Left lung (tissue), 10 donors: ENCODE measurements around the gene NUP155. TPM values are rescaled to one million over a fixed set of nuclear protein-coding genes. Genes with fewer than 3 reads are reported as not detected.
"Not testable (repeated sequence)": the region's sequence is repeated elsewhere in the genome, so short reads cannot be mapped to it uniquely, and the experiment has no call there.

Source experiments
- ATAC-seq: fragments of 200-7000 bp; cut with Tn5 transposase; one replicate; pipeline ENCODE4 v1.9.1; 2020; ENCODE audit warnings: moderate library complexity
- DNase-seq, 4 donors: peaks; one replicate each; pipeline ENCODE4 v3.0.0-alpha.2; 2013 to 2020
- H3K27ac ChIP-seq, 2 donors: fragments of 200-600 bp; sonication (generic) in 1 of 2; one replicate each; pipeline versions ENCODE4 v1.5.0 to v1.8.0; 2020 to 2021
- H3K27me3 ChIP-seq, 2 donors: fragments of 200-600 bp; sonication (generic) in 1 of 2; one replicate each; pipeline versions ENCODE4 v1.5.0 to v1.8.0; 2020 to 2021
- H3K36me3 ChIP-seq, 2 donors: fragments of 200-600 bp; sonication (generic) in 1 of 2; one replicate each; pipeline versions ENCODE4 v1.5.0 to v1.8.0; 2020 to 2021
- H3K4me1 ChIP-seq, 2 donors: fragments of 200-600 bp; one replicate each; pipeline ENCODE4 v1.8.0; 2021
- H3K4me3 ChIP-seq, 2 donors: fragments of 200-600 bp; sonication (generic) in 1 of 2; one replicate each; pipeline versions ENCODE4 v1.5.0 to v1.8.0; 2020 to 2021; ENCODE audit warnings: mild to moderate bottlenecking in 1 of 2
- H3K9me3 ChIP-seq, 2 donors: fragments of 200-600 bp; sonication (generic) in 1 of 2; one replicate each; pipeline versions ENCODE4 v1.5.0 to v1.8.0; 2020 to 2021
- intact Hi-C, 2 donors: fragments of 100-400 bp; cut with DNase I; formaldehyde crosslinking; loops; one replicate each; pipeline versions ENCODE4 v1.11.2 to v1.14.2; 2022
- polyA plus RNA-seq, 6 donors: library from polyadenylated mRNA; unstranded; fragments of 120-200 nt; gene quantifications; one replicate each; pipeline ENCODE4 v1.2.1, GENCODE V29; 2013; ENCODE audit not compliant: insufficient read length in 6 of 6
- total RNA-seq, 2 donors: library from RNA; stranded (reverse); fragmentation: NEBNext Ultra II Directional; extraction: Animal tissue kit (Norgen Biotek cat#: 25700); gene quantifications; one replicate each; pipeline ENCODE4 v1.2.1, GENCODE V29; 2021
- TF ChIP-seq, protein P1 (sequence below), 2 donors: fragments of 200-600 bp; sonication (generic) in 1 of 2; IDR thresholded peaks; one replicate each; pipeline versions ENCODE4 v1.5.0 to v1.8.0; 2021; ENCODE audit warnings: antibody characterized with exemption in 2 of 2
- donor health status: DM: no; HTN: yes; CAD: no.
- donor health status: DM: no; HTN: no; CAD: no.

Gene NUP155
- total and polyA plus RNA-seq, 8 donors: 21.7 to 31.0 (median 27.0) TPM

DNA sequence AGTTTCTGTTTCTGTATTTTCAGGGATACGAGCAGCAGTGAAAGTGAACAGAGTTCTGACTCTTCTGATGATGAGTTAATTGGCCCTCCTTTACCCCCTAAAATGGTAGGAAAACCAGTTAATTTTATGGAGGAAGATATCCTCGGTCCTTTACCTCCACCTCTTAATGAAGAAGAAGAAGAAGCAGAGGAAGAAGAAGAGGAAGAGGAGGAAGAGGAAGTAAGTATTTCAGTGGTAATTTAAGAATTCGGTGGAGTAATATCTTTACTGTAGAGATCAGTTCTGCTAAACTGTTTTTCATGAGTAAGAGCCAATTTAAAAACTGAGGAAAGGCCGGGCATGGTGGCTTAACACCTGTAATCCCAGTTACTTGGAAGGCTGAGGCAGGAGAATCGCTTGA lies 25.4 kb upstream of the NUP155 start:
- intact Hi-C loops: no loop called here
- H3K4me1 ChIP-seq: peaks cover 0 to 8% of the 10 kb centered on the region in 2 donors
- no peak overlapping the region for H3K4me3 ChIP-seq
- ATAC-seq: no peak
- no peak for DNase-seq
- H3K9me3 ChIP-seq: no peaks in the 10 kb centered on the region
- H3K27me3 ChIP-seq: no peaks in the 10 kb centered on the region
- TF ChIP-seq, protein P1, sequence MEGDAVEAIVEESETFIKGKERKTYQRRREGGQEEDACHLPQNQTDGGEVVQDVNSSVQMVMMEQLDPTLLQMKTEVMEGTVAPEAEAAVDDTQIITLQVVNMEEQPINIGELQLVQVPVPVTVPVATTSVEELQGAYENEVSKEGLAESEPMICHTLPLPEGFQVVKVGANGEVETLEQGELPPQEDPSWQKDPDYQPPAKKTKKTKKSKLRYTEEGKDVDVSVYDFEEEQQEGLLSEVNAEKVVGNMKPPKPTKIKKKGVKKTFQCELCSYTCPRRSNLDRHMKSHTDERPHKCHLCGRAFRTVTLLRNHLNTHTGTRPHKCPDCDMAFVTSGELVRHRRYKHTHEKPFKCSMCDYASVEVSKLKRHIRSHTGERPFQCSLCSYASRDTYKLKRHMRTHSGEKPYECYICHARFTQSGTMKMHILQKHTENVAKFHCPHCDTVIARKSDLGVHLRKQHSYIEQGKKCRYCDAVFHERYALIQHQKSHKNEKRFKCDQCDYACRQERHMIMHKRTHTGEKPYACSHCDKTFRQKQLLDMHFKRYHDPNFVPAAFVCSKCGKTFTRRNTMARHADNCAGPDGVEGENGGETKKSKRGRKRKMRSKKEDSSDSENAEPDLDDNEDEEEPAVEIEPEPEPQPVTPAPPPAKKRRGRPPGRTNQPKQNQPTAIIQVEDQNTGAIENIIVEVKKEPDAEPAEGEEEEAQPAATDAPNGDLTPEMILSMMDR (IDR thresholded peaks at IDR 0.05): no peak
- H3K36me3 ChIP-seq: peaks cover 0 to 85% of the 10 kb centered on the region in 2 donors
- peak overlapping the region in 1 of 2 donors; percentile 46 for H3K27ac ChIP-seq

DNA sequence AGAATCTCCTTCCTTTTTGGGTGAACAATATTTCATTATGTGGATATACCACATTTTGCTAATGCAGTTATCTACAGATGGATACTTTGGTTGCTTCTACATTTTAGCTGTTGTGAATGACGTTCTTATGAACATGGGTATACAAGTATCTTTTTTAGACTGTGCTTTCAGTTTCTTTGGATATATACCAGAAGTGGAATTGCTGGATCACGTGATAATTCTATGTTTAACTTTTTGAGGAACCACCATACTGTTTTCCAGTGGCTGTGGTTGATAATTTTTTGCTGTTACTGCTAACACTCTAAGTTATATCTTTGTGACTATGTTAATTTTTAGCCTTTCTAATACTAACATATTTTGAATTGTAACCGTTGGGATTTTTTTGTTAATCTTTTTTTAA lies 20.7 kb upstream of the NUP155 start:
- DNase-seq: no peak
- Histone ChIP-seq H3K27me3 (no peaks in the 10 kb centered on the region), H3K36me3 (peaks cover 0 to 38% of the 10 kb centered on the region in 2 donors), H3K4me1 (peaks cover 0 to 4% of the 10 kb centered on the region in 2 donors), H3K9me3 (no peaks in the 10 kb centered on the region), H3K27ac (no peak overlapping the region), H3K4me3 (no peak overlapping the region)
- intact Hi-C loops: no loop called here
- TF ChIP-seq, protein P1 (IDR thresholded peaks at IDR 0.05): no peak
- no peak for ATAC-seq

DNA sequence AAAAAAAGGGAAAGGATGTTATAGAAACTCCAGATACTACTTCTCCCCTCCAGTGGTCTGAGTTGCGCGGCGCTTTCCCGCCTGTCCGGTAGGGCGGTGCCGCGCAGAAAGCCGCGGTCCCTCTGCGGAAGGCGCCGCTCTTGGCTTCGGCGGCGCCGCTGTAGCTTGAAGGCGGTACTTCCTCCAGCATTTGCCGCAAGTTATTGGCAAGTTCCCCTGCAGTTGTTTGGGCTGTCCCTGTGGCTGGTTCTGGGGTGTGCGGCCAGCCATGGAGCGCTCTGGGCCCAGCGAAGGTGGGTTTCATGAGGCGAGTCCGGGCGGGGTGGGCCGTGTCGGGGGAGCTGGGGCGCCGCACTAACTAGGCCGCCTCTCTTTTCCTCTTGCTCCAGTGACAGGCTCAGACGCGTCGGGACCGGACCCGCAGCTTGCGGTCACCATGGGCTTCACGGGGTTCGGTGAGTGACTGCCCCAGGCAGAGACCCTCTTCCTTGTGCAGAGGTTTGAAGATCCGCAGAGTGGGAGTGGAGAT lies 8.3 kb upstream of the NUP155 start, which contains the start of gene WDR70:
Gene WDR70 (plus strand): TSS at position 219 of the 529 bp plus-strand sequence. CDS start 50 bp downstream, at position 269.
- H3K27me3 ChIP-seq, intact Hi-C loops, H3K9me3 ChIP-seq: not testable (repeated sequence)
- peak within 1 kb of the TSS in 1 of 2 donors; percentile 69 for H3K27ac ChIP-seq
- TF ChIP-seq, protein P1 (IDR thresholded peaks at IDR 0.05): peak; percentile 64
- peak within 1 kb of the TSS; percentile 81 to 86 for H3K4me3 ChIP-seq
- DNase-seq (peak; percentile 80 to 97 (median 91)), ATAC-seq (peak; percentile 100)
- peaks cover 3 to 27% of the 10 kb centered on the region in 2 donors for H3K36me3 ChIP-seq
- peaks cover 0 to 17% of the 10 kb centered on the region in 2 donors for H3K4me1 ChIP-seq

DNA sequence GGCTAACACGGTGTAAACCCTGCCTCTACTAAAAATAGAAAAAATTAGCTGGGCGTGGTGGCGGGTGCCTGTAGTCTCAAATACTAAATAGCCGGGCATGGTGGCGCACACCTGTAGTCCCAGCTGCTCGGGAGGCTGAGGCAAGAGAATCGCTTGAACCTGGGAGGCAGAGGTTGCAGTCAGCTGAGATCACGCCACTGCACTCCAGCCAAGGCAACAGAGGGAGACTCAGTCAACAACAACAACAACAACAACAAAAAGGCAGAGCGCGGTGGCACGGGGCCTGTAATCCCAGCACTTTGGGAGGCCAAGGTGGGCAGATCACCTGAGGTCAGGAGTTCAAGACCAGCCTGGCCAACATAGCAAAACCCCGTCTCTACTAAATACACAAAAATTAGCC lies 7.2 kb upstream of the NUP155 start:
- H3K4me3 ChIP-seq, intact Hi-C loops, H3K9me3 ChIP-seq, DNase-seq, H3K27me3 ChIP-seq, ATAC-seq, H3K27ac ChIP-seq: not testable (repeated sequence)
- H3K4me1 ChIP-seq: peaks cover 0 to 17% of the 10 kb centered on the region in 2 donors
- H3K36me3 ChIP-seq: peaks cover 2 to 16% of the 10 kb centered on the region in 2 donors

DNA sequence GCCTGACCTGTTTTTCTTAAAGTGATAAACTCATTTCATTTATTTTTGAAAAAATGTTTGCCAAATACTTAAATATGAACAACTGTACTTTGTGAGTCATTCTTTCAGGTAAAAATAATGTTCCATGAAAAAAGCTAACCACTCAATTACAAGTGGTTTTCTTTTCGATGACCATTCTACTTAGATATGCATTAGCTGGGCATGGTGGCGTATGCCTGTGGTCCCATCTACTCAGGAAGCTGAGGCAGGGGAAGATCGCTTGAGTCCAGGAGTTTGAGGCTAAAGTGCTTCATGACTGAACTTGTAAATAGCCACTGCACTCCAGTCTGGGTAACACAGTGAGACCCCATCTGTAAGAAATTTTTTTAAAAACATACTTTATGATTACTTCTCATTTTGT lies 4.2 kb upstream of the NUP155 start:
- no peak overlapping the region for H3K27ac ChIP-seq
- intact Hi-C loops: no loop called here
- DNase-seq (no peak), ATAC-seq (no peak)
- no peaks in the 10 kb centered on the region for H3K27me3 ChIP-seq
- H3K36me3 ChIP-seq: no peaks in the 10 kb centered on the region
- H3K9me3 ChIP-seq: no peaks in the 10 kb centered on the region
- peaks cover 3 to 18% of the 10 kb centered on the region in 2 donors for H3K4me1 ChIP-seq
- TF ChIP-seq, protein P1 (IDR thresholded peaks at IDR 0.05): no peak
- no peak overlapping the region for H3K4me3 ChIP-seq

DNA sequence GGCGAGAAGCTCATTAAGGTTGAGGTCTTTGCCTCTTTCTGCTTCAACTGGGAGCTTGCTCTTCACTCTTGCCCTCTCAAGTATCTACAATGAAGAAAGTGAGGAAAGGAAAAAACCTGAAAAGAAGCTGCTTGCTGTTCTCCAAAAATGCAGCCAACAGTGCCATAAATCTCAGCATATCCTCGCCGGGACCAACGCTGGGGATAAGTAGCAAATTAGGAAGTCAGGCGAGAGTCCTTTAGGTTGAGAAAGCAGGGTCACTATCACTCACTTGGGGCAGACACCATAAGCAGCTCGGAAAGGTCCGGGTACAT lies 399 bp downstream of the NUP155 start:
- no peaks in the 10 kb centered on the region for H3K9me3 ChIP-seq
- H3K4me1 ChIP-seq: peaks cover 17 to 35% of the 10 kb centered on the region in 2 donors
- no peak for ATAC-seq
- H3K36me3 ChIP-seq: no peaks in the 10 kb centered on the region
- TF ChIP-seq, protein P1 (IDR thresholded peaks at IDR 0.05): no peak
- intact Hi-C loops: no loop called here
- H3K27me3 ChIP-seq: no peaks in the 10 kb centered on the region
- peak overlapping the region; percentile 75 to 78 for H3K27ac ChIP-seq
- DNase-seq: no peak
- peak overlapping the region; percentile 89 to 95 for H3K4me3 ChIP-seq
